T47D (cell line): ENCODE results near the gene TFEB.

ENCODE experiments used
- DNase-seq, 2 experiments: peaks; one replicate each; pipeline versions ENCODE4 v3.0.0 to v3.0.0-alpha.2; 2011 to 2012; ENCODE audit warnings: low read depth in 1 of 2, low spot score in 1 of 2
- JUND ChIP-seq: IDR thresholded peaks from 2 replicates; pipeline ENCODE4 v1.6.1; 2012; ENCODE audit warnings: low read depth
- in situ Hi-C: cut with HindIII; loops from 2 replicates; pipeline ENCODE4 v1.10.0; 2016; ENCODE audit warnings: low sequenced_read_pairs, low pct_unique_long_range_greater_than_20kb

The TFEB gene

DNA sequence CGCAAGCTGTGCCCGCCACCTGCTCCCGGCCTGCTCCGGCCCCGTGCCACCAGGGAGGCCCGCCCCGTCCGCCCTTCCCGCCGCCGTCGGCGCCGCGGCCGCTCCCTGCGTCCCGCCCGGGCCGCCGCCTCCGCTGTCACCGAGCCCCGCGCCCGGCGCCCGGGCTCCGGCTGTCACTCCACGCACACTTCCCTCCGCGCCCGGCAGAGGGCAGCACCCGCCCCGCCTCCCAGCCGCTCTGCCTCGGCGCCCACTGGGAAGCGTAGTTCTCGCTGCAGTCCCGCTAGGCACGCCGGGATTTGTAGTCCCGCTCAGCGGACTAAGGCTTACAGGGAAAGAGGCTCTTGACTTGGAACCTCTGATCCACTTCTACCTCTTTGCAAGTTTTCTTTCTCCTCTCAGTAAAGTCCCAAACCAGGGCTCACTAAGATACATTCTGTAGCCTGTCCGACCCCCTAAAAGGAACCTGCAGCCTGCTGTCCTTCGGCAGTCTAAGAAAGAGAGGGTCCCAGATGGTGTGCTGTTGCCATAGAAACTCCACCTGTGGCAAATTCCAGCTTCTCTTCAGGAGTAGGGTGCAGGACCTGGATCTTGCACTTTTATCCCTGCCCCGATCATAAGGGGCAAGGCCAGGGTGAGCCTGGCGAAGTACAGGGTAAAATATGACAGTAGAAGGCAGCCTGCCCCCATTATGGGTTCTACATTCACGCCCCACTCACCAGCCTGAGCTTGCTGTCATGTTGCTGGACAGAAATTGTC lies at the start of gene TFEB:
Gene TFEB (minus strand): TSS at position 182 of the 759 bp plus-strand sequence. CDS start 44,395 bp downstream, outside the sequence.
- peak; percentile 93 to 94 for DNase-seq
- TF ChIP-seq JUND, result no peak
- in situ Hi-C loops, result no loop called here

DNA sequence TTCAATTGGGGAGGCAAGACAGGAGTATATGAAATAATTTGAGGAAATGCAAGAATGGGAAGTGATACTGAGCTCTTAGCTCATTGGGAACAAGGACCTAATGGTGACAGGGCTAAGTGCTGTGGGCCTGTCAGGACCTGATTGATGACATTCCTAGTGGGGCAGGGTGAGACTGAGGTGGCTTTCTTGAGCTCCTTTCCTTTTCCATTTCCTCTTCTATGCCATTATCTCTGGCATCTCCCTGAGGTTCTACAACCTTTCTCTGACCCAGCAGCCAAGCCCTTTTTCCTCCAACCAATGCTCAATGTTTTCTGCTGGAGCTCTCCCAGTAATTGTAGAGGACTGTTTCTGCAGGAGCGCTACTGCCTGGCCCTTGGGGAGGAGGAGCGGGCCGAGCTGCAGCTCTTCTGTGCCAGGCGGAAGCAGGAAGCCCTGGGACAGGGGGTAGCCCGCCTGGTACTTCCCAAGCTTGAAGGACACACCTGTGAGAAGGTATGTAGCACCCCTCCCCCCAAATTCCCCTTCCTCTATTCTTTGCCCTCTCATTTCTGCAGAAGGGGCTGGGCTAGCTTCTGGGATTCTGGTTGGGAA lies 49.3 kb upstream of the TFEB start:
- in situ Hi-C loops, result loop anchor here (25.0 kb wide), 1 partner anchor 253 kb away; no protein-coding TSS in a partner anchor
- DNase-seq, result peak; percentile 82 to 96

DNA sequence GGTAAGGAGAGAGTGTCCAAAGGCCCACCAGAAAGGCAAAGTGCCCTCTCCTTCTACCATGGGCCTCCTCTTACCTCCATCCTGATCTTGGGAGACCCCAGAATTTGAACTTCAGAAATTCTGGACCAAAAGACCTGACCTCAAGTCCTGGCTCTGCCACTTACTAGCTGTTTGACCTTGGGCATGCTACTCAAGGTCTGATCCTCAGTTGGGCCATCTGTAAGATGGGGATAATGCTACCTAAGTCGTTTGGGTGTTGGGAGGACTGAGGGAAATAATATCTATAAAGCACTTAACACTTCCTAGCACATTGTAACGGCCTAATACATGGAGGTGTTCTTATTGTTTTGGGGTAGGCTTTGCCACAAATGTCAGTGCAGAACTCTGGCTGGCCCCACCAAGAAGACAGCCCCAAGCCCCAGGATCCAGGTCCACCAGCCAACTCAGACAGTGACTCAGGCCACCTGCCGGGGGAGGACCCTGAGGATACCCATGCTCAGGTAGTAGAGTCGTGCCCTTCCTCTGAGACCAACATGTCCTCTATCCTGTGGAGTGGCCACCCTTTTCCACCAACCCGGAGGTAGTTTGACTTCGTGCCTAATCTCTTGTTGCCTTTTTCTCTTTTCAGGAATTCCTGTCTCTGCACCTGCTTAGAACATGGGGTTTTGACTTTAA lies 47.8 kb upstream of the TFEB start:
- in situ Hi-C loops, result loop anchor here (25.0 kb wide), 1 partner anchor 254 kb away; no protein-coding TSS in a partner anchor
- DNase-seq, result no peak
- TF ChIP-seq JUND, result no peak

More for the DNA sequence above, 49.3 kb upstream of the TFEB start:
- TF ChIP-seq JUND, result no peak

DNA sequence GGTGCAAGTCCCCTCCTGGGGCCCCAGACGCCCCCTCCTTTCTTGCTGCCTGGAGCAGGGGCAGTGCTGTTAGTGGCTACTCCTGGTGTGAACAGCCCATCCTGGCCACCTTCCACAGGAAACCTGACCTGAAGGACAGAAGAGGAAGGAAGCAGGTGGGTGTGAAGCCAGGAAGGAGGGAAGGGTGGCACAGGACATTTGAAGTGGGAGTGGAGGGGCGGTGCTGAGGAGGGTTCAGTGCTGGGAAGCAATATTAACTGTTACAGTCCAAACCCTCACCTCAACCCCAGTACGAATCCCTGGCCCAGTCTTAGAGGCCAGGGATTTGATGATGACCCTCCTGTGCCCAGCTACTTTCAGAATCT lies 45.9 kb upstream of the TFEB start:
- no peak for TF ChIP-seq JUND
- peak in 1 of 2 experiments; percentile 64 for DNase-seq
- in situ Hi-C loops, result loop anchor here (25.0 kb wide), 1 partner anchor 256 kb away; no protein-coding TSS in a partner anchor

DNA sequence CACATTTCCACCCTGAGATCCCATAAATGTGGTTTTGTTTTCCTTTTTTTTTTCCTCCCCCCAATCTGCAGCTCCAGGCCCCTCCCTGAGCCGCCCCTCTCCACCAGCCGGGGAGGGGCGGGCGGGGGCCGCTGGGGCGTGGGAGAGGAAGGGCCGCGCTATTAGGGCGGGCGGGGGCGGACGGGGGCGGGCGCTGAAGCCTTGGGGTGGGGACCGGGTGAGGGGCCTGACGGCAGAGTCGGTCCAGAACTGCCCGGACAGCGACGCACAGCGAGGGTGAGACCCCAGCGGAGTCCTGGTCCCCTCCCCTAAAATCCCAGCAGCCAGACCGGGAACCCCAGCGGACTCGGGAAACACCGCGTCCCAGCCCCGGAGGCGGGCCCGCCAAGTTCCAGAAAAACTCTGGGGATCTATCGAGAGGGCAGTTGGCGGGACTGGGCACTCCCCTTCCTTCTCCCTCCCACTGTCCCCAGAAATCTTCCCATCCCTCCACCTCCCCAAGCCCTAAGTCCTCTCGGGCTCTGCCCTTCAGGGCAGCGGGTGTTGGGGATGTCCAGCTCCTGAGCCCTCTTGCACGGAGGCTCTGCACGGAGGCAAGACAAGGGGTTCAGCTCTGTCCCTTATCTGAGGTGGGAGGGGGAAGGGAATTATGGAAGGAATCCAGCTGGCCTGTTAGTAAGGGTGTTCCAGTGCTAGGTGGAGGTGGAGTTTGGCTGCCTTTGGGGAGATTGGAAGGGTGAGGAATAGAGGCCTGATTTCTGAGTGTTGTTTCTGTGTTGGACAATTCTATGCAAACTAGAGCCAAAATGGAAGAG lies 45.4 kb upstream of the TFEB start, which contains the start of gene PRICKLE4:
Gene PRICKLE4 (plus strand): TSS at position 232 of the 815 bp plus-strand sequence. CDS start 2,692 bp downstream, outside the sequence.
- no peak for TF ChIP-seq JUND
- in situ Hi-C loops, result loop anchor here (25.0 kb wide), 1 partner anchor 257 kb away; no protein-coding TSS in a partner anchor
- peak in 1 of 2 experiments; percentile 45 for DNase-seq

DNA sequence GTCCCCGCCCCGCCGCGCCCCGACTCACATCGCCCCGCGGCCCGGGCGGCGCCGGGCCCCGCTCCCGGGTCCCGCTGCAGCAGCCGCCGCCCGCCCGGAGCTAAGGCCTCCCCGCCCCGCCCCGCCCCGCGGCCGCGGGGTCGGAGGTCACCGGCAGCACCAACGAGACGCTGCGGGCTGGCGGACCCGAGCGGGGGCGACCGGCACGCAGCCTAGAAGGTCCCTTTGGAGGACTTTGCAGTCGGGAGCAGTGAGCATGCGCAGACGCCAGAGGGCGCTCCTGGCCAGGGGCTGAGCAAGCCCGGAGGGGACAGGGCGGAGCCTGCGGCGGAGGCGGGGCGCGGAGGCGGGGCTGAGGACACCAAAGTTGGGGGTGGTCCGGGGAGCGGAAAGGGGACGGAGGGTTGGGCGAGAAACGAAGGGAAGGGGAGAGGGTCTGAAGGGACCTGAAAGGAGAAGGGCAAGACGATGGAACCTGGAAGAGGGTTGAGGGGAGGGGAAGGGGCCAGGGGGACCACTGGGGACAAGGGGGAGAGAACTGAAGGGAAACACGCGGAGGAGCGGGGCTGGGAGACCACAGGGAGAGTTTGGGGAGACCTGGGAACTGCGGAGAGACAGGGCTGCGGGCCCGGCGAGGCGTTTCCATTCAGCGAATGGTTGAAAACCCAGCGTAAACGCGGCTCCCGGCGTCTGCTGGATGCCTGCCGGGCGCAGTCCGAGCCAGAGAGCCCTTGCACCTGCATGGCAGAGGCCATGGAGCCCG lies 44.6 kb upstream of the TFEB start, which contains the start of gene FRS3:
Gene FRS3 (minus strand): TSS at position 113 of the 763 bp plus-strand sequence. CDS start 2,913 bp downstream, outside the sequence.
- TF ChIP-seq JUND, result no peak
- in situ Hi-C loops, result loop anchor here (25.0 kb wide), 1 partner anchor 257 kb away; no protein-coding TSS in a partner anchor
- peak; percentile 86 to 93 for DNase-seq

DNA sequence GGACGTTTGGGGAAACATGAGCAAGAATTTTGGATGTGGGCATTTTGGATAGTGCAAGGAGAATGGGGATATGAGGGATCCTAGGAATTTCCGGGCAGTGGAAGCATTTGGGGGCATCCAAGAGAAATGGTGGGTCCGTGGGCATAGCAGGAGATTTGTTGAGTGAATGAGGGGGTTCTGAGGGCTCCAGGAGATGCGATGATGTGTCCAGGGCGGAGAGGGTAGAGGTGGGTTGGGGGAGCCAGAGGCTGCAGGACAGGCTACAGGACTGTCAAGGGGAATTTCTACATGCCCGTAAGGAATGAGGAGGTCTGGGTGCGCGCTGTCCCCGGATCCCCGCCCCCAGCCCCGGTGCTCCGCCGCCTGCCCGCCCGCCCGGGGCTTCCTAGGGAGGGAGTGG lies 43.9 kb upstream of the TFEB start:
- in situ Hi-C loops, result loop anchor here (25.0 kb wide), 1 partner anchor 258 kb away; no protein-coding TSS in a partner anchor
- DNase-seq, result no peak
- no peak for TF ChIP-seq JUND

DNA sequence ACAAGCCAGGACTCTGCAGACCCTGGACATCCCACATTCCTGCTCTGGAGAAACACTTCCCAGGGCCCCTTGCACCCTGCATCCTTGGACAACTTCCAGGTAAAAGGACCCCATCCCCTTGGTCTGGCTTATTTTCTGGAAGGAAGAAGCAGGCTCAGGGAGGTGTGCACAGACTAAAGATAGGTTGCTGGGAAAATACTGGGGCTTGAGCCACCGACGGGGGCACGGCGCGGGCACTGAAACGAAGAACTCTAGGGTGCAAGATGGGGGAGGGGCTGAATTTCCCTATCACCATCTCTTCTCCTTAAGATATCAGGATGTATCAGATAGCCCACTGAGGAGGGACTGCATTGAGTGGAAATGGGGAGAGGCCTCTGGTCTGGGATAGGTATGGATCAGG lies 43.5 kb upstream of the TFEB start:
- no peak for DNase-seq
- TF ChIP-seq JUND, result no peak
- in situ Hi-C loops, result loop anchor here (25.0 kb wide), 1 partner anchor 258 kb away; no protein-coding TSS in a partner anchor

DNA sequence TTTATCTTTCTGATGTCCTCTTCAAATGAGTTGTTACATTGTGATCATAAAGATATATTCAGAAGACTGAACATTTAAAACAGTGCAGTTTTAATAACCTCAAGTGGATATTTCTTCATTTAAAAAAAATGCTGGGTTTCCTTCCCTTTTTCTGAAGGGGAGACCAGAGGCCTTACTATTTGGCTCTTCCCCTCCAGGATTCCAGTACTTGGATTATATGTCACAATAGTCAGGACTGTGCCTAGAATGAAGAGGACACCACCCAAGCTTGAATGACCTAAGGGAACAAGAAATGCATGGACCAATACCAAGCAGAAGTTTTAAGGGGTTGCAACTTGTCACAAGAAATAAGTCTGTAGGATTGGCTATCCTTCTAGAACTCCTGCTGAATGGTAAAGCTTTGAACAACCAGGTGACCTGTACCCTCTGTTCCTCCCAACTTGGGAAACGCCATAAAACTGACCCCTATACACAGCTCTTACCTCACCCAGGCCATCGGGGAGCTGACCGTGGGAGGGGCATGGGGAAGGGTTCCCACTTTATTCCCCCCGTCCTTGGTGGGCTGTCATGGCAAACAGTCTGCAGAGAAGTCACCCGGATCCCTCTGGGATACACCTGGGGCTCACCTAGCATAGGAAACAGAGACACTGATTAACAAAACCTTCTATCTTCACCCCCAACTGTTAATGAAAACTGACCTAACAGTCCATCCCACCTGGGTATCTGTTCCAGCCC lies 42.3 kb upstream of the TFEB start:
- no peak for TF ChIP-seq JUND
- in situ Hi-C loops, result loop anchor here (25.0 kb wide), 1 partner anchor 260 kb away; no protein-coding TSS in a partner anchor
- DNase-seq, result no peak

DNA sequence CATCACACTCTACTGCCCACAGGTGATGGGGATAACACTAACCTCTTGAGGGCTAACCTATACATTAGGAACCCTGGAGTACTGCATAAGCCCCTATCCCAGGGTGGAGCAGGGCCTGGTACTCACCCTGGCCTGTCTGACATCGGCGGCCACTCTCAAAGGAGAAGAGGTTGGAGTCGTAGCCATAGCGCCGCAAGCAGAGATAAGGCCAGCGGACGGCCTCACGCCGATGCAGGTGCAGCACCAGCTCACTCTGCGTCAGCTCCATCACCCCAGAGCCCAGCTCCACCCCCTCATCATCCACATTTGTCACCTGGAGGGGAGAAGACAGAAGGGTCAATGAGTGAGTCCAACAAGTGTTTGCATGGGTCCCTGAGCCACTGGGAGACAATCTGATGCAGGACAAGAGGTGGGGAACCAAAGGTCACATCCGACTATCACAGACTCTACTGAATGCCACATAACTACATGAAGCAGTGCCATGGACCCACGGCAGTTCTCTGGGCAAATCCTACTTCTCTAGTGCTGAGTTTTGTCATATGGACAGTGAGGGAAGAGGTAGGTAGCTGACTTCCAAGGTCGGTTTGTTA lies 40.0 kb upstream of the TFEB start:
- no peak for TF ChIP-seq JUND
- DNase-seq, result no peak
- in situ Hi-C loops, result loop anchor here (25.0 kb wide), 1 partner anchor 262 kb away; no protein-coding TSS in a partner anchor
